Activated CD4-positive, alpha-beta memory T cell treated with anti-CD3 and anti-CD28 coated beads, Interleukin-2, amount 10 ng/mL, durations not matched to agents 7 days and 5 days (primary cell): ENCODE results near the gene TPK1. TPM values are rescaled to one million over a fixed set of nuclear protein-coding genes. Genes with fewer than 3 reads are reported as not detected.

Source experiments
- CTCF ChIA-PET: fragments of 350-600 bp; sonication (Branson Sonifier 250); formaldehyde crosslinking; loops from one replicate; lab custom pipeline; 2021; ENCODE audit warnings: antibody characterized with exemption, inconsistent platforms; lab: Charles Lee
- POLR2A ChIA-PET: fragments of 350-600 bp; sonication (Branson Sonifier 250); formaldehyde crosslinking; loops from one replicate; lab custom pipeline; 2021; ENCODE audit warnings: antibody characterized with exemption; lab: Charles Lee
- DNase-seq: peaks from one replicate; pipeline ENCODE4 v3.0.0-alpha.2; 2020
- H3K27ac Mint-ChIP-seq: one replicate; pipeline ENCODE4 v1.8.0; 2021; ENCODE audit warnings: mild to moderate bottlenecking, mixed read lengths
- H3K27me3 Mint-ChIP-seq: one replicate; pipeline ENCODE4 v1.8.0; 2021; ENCODE audit warnings: mixed read lengths
- H3K36me3 Mint-ChIP-seq: one replicate; pipeline ENCODE4 v1.8.0; 2021; ENCODE audit warnings: low read depth, mixed read lengths
- H3K4me1 Mint-ChIP-seq: one replicate; pipeline ENCODE4 v1.8.0; 2021; ENCODE audit warnings: mixed read lengths
- H3K4me3 Mint-ChIP-seq: one replicate; pipeline ENCODE4 v1.8.0; 2021; ENCODE audit warnings: mild to moderate bottlenecking, mixed read lengths
- H3K9me3 Mint-ChIP-seq: one replicate; pipeline ENCODE4 v1.8.0; 2021; ENCODE audit warnings: mixed read lengths
- total RNA-seq, 2 experiments: library from RNA; stranded (reverse); gene quantifications; one replicate each; pipeline ENCODE4 v1.2.3, GENCODE V29; 2021

TPK1 gene
- total RNA-seq, 2 experiments from 2014 or later, result 16.7 to 18.5 TPM

- DNase-seq, result no peak
- Mint-ChIP-seq H3K27ac (no peak overlapping the region), H3K4me3 (no peak overlapping the region), H3K9me3 (peaks cover 4% of the 10 kb centered on the region), H3K27me3 (no peaks in the 10 kb centered on the region), H3K36me3 (no peaks in the 10 kb centered on the region), H3K4me1 (peaks cover 8% of the 10 kb centered on the region)
- POLR2A ChIA-PET, result no interaction called here
- CTCF ChIA-PET, result no interaction called here
Measured at GRCh38 chr7:144488977-144489376, 346.9 kb downstream of the TPK1 start.

DNA sequence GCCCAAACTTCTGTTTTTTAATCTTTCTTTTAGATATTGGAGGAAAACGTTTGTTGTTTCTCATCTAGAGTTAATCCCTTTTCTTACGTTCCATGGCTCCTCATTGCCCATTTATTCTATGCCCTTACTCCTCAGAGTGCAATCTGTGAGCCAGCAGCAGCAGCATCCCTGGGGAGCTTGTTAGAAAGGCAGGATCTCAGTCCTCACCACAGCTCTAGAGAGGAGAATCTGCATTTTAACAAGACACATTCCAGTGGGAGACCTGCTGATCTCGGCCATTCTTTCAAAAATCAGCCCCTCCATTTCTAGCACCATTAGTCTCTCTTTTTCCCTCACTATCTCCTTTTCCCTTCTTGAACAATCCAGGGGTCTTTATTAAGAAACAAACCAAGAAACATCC lies 348.0 kb downstream of the TPK1 start:
- Mint-ChIP-seq H3K27ac (no peak overlapping the region), H3K4me3 (no peak overlapping the region), H3K27me3 (no peaks in the 10 kb centered on the region), H3K36me3 (no peaks in the 10 kb centered on the region), H3K9me3 (peaks cover 4% of the 10 kb centered on the region), H3K4me1 (peaks cover 8% of the 10 kb centered on the region)
- DNase-seq, result no peak
- POLR2A ChIA-PET, result no interaction called here
- CTCF ChIA-PET, result no interaction called here

- Mint-ChIP-seq H3K4me1 (no peaks in the 10 kb centered on the region), H3K27ac (no peak overlapping the region), H3K9me3 (peaks cover 4% of the 10 kb centered on the region), H3K36me3 (no peaks in the 10 kb centered on the region), H3K4me3 (no peak overlapping the region), H3K27me3 (no peaks in the 10 kb centered on the region)
- CTCF ChIA-PET, result no interaction called here
- POLR2A ChIA-PET, result no interaction called here
- DNase-seq, result no peak
Measured at GRCh38 chr7:144484445-144484844, 351.4 kb downstream of the TPK1 start.

- ChIA-PET CTCF (no interaction called here), POLR2A (no interaction called here)
- no peak overlapping the region for H3K27ac Mint-ChIP-seq
- no peaks in the 10 kb centered on the region for H3K27me3 Mint-ChIP-seq
- H3K9me3 Mint-ChIP-seq, result peaks cover 4% of the 10 kb centered on the region
- DNase-seq, result no peak
- H3K4me1 Mint-ChIP-seq, result no peaks in the 10 kb centered on the region
- no peaks in the 10 kb centered on the region for H3K36me3 Mint-ChIP-seq
- H3K4me3 Mint-ChIP-seq, result no peak overlapping the region
Measured at GRCh38 chr7:144483189-144483588, 352.7 kb downstream of the TPK1 start.

DNA sequence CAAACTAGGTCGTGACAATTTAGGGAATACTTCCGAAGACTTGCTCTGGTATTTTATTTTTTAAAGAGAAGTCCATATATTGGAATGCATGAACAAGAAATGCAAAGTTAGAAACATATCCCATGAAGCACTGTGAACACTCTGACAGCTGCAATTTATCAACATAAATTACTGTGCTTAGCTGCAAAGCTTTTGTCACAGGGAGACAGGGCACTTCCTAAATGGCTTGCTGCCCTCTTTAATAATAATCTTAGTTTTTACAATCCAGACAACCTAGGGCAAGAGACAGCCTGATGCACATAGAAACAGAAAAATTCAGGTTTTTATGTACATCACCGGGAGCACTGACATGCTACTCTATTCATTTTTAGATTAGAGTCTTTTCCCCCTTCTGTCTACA lies 354.0 kb downstream of the TPK1 start:
- DNase-seq, result no peak
- POLR2A ChIA-PET, result no interaction called here
- Mint-ChIP-seq H3K4me3 (no peak overlapping the region), H3K27ac (no peak overlapping the region), H3K4me1 (no peaks in the 10 kb centered on the region), H3K9me3 (peaks cover 4% of the 10 kb centered on the region), H3K36me3 (no peaks in the 10 kb centered on the region), H3K27me3 (no peaks in the 10 kb centered on the region)
- CTCF ChIA-PET, result no interaction called here

DNA sequence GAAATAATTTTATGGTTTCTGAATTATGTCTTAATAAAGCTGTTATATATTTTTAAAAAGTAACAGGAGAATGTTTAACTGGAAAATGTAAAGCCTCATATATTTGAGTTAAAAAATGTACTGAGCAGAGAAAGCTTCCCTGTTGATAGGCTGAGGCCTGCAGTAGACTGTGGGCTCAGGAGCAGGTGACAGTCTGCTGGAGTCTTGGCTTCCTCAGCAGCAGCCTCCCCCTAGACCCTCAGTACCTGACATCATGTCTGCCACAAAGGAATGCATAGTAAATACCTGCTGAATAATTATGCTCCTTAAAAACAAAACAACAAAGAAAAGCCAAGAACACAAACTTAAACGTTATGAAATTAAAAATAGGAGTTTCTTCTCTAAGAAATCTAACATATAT lies 358.5 kb downstream of the TPK1 start:
- H3K9me3 Mint-ChIP-seq, result no peaks in the 10 kb centered on the region
- no peak overlapping the region for H3K27ac Mint-ChIP-seq
- ChIA-PET CTCF (no interaction called here), POLR2A (no interaction called here)
- H3K4me3 Mint-ChIP-seq, result no peak overlapping the region
- no peak for DNase-seq
- no peaks in the 10 kb centered on the region for H3K36me3 Mint-ChIP-seq
- no peaks in the 10 kb centered on the region for H3K27me3 Mint-ChIP-seq
- H3K4me1 Mint-ChIP-seq, result no peaks in the 10 kb centered on the region

GRCh38 chr7:144474800-144475615 lies 360.8 kb downstream of the TPK1 start:
- ChIA-PET POLR2A (no interaction called here), CTCF (no interaction called here)
- no peaks in the 10 kb centered on the region for H3K27me3 Mint-ChIP-seq
- H3K27ac Mint-ChIP-seq, result no peak overlapping the region
- H3K36me3 Mint-ChIP-seq, result no peaks in the 10 kb centered on the region
- H3K4me3 Mint-ChIP-seq, result no peak overlapping the region
- no peak for DNase-seq
- H3K4me1 Mint-ChIP-seq, result no peaks in the 10 kb centered on the region
- H3K9me3 Mint-ChIP-seq, result no peaks in the 10 kb centered on the region

DNA sequence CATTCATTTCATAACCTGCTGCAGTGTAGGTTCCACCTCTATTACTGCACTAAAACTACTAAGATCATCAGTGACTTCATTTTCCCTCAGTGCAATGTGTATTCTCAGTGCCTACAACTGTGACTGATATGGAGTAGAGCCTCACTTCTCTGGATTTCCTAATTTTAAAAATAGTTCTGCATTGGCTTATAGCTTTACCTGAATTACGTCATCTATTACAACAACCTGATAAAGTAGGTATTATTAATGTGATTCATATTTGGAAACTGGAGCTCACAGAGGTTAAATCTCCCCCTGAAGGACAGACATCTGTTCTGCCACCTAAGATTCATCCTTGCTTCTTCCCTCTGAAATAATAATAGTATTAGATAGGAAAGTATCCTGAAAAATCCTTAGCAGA lies 361.5 kb downstream of the TPK1 start:
- CTCF ChIA-PET, result no interaction called here
- H3K4me3 Mint-ChIP-seq, result no peak overlapping the region

DNA sequence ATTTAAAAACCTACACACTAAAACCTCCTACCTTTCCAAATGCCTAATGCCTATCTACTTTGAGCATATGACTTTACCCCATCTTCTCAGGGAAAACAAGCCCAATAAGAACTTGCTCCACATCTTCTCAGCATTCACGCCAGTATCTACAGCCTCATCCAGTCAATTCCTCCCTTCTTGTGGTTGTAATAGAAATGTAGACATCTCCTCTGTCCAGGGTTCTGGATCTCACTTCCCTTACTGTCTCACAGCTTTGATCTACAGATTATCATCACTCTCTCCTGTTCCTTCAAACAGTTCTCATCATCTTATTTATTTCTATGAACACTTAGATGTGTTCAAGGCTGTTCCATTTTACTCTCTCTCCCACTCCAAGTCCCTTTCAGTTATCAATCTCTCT lies 361.9 kb downstream of the TPK1 start:
- Mint-ChIP-seq H3K36me3 (no peaks in the 10 kb centered on the region), H3K27ac (no peak overlapping the region), H3K27me3 (no peaks in the 10 kb centered on the region), H3K9me3 (no peaks in the 10 kb centered on the region), H3K4me3 (no peak overlapping the region), H3K4me1 (no peaks in the 10 kb centered on the region)
- CTCF ChIA-PET, result no interaction called here
- POLR2A ChIA-PET, result no interaction called here
- no peak for DNase-seq

More for the DNA sequence above, 361.5 kb downstream of the TPK1 start:
- POLR2A ChIA-PET, result no interaction called here
- no peaks in the 10 kb centered on the region for H3K27me3 Mint-ChIP-seq
- DNase-seq, result no peak
- no peak overlapping the region for H3K27ac Mint-ChIP-seq
- H3K4me1 Mint-ChIP-seq, result no peaks in the 10 kb centered on the region
- H3K36me3 Mint-ChIP-seq, result no peaks in the 10 kb centered on the region
- H3K9me3 Mint-ChIP-seq, result no peaks in the 10 kb centered on the region

DNA sequence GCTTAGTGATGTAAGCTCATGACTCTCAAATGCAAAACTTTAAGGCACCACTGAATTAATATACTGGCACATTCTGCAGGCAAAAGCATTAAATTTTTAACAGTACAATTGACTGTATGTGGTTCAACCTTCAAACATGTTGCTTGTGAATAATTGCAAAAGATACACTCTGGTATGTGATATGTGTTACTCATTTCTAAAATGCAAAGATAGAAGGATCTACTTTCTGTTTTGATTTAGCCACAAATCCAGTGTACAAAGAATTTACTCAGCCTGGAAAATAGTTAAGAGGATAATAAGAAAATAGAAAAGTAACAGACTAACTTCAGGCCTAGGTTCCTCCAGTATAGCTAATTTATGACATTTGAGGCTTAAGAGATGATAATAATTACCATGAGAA lies 365.8 kb downstream of the TPK1 start:
- no peak for DNase-seq
- Mint-ChIP-seq H3K27ac (no peak overlapping the region), H3K4me1 (no peaks in the 10 kb centered on the region), H3K27me3 (no peaks in the 10 kb centered on the region), H3K9me3 (peaks cover 7% of the 10 kb centered on the region), H3K36me3 (no peaks in the 10 kb centered on the region), H3K4me3 (no peak overlapping the region)
- CTCF ChIA-PET, result no interaction called here
- POLR2A ChIA-PET, result no interaction called here

GRCh38 chr7:144468990-144469732 lies 366.7 kb downstream of the TPK1 start:
- Mint-ChIP-seq H3K27me3 (no peaks in the 10 kb centered on the region), H3K9me3 (peaks cover 7% of the 10 kb centered on the region), H3K4me1 (no peaks in the 10 kb centered on the region), H3K4me3 (no peak overlapping the region), H3K27ac (no peak overlapping the region), H3K36me3 (no peaks in the 10 kb centered on the region)
- DNase-seq, result no peak
- ChIA-PET POLR2A (no interaction called here), CTCF (no interaction called here)

GRCh38 chr7:144459635-144460034 lies 376.2 kb downstream of the TPK1 start:
- peaks cover 3% of the 10 kb centered on the region for H3K36me3 Mint-ChIP-seq

DNA sequence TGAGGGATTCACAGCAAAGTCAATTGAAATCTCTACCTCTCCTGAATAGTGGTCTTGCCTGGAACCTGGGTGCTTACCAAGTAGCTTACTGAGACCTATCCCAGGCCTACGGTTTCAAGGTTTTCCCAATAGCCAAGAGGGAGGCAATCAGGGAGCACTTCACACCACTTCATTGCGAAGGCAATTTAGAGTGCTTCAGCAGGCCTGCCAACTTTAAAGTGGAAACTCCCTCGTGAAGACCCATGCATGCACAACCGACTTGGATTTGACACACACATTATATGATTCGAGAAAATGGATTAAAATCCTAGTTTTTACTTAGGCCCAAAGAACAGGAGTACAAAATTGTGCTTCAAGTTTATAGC lies 380.8 kb downstream of the TPK1 start:
- H3K27ac Mint-ChIP-seq, result no peak overlapping the region
- H3K27me3 Mint-ChIP-seq, result no peaks in the 10 kb centered on the region
- no peaks in the 10 kb centered on the region for H3K4me1 Mint-ChIP-seq
- no peak overlapping the region for H3K4me3 Mint-ChIP-seq
- H3K36me3 Mint-ChIP-seq, result peaks cover 7% of the 10 kb centered on the region
- DNase-seq, result no peak
- ChIA-PET POLR2A (no interaction called here), CTCF (no interaction called here)
- peaks cover 22% of the 10 kb centered on the region for H3K9me3 Mint-ChIP-seq

More at GRCh38 chr7:144459635-144460034, 376.2 kb downstream of the TPK1 start:
- CTCF ChIA-PET, result no interaction called here
- POLR2A ChIA-PET, result no interaction called here
- no peak overlapping the region for H3K27ac Mint-ChIP-seq
- H3K4me3 Mint-ChIP-seq, result no peak overlapping the region
- peaks cover 29% of the 10 kb centered on the region for H3K9me3 Mint-ChIP-seq
- no peaks in the 10 kb centered on the region for H3K4me1 Mint-ChIP-seq
- no peaks in the 10 kb centered on the region for H3K27me3 Mint-ChIP-seq
- DNase-seq, result no peak
